NCI-H128 (cell line): Measurements from ENCODE around the gene SPPL3.
"Not testable (repeated sequence)": the region's sequence is repeated elsewhere in the genome, so short reads cannot be mapped to it uniquely, and the experiment has no call there.

ENCODE experiments used
- DNase-seq: peaks from one replicate; lab custom pipeline; 2025; ENCODE audit not compliant: unreplicated experiment; lab: John Stamatoyannopoulos, UW

SPPL3 gene

GRCh38 chr12:120754792-120755191 lies 149.4 kb downstream of the SPPL3 start:
- no peak for DNase-seq

GRCh38 chr12:120751389-120751788 lies 152.8 kb downstream of the SPPL3 start:
- no peak for DNase-seq

GRCh38 chr12:120750806-120751205 lies 153.4 kb downstream of the SPPL3 start:
- no peak for DNase-seq

GRCh38 chr12:120749256-120749655 lies 154.9 kb downstream of the SPPL3 start:
- no peak for DNase-seq

GRCh38 chr12:120748242-120748641 lies 155.9 kb downstream of the SPPL3 start:
- DNase-seq, result no peak

GRCh38 chr12:120744922-120745493 lies 159.2 kb downstream of the SPPL3 start:
- DNase-seq, result no peak

GRCh38 chr12:120741476-120742421 lies 162.4 kb downstream of the SPPL3 start:
- DNase-seq, result no peak

- no peak for DNase-seq
Measured at GRCh38 chr12:120740871-120741270, 163.3 kb downstream of the SPPL3 start.

- DNase-seq, result no peak
Measured at GRCh38 chr12:120739821-120740613, 164.1 kb downstream of the SPPL3 start.

- no peak for DNase-seq
Measured at GRCh38 chr12:120739031-120739762, 165.0 kb downstream of the SPPL3 start.

- no peak for DNase-seq
Measured at GRCh38 chr12:120738252-120739030, 165.7 kb downstream of the SPPL3 start.

GRCh38 chr12:120737557-120738251 lies 166.5 kb downstream of the SPPL3 start:
- DNase-seq, result no peak

- no peak for DNase-seq
Measured at GRCh38 chr12:120736404-120737331, 167.5 kb downstream of the SPPL3 start.

- no peak for DNase-seq
Measured at GRCh38 chr12:120735181-120735580, 169.0 kb downstream of the SPPL3 start.

- no peak for DNase-seq
Measured at GRCh38 chr12:120734210-120734609, 169.9 kb downstream of the SPPL3 start.

GRCh38 chr12:120733574-120733973 lies 170.6 kb downstream of the SPPL3 start:
- DNase-seq, result no peak

GRCh38 chr12:120732198-120732597 lies 172.0 kb downstream of the SPPL3 start:
- not testable (repeated sequence) for DNase-seq

- DNase-seq, result no peak
Measured at GRCh38 chr12:120726961-120727360, 177.2 kb downstream of the SPPL3 start.

GRCh38 chr12:120726510-120726793 lies 177.7 kb downstream of the SPPL3 start:
- no peak for DNase-seq
